GM10248 (cell line): ENCODE measurements around the gene FGFR3.

Experiments used
- CTCF ChIA-PET: fragments of 300-600 bp; sonication (Branson Sonifier 250); formaldehyde crosslinking; extraction: SDS; loops from one replicate; lab custom pipeline; 2021; ENCODE audit warnings: antibody characterized with exemption; lab: Yijun Ruan, JAX
- POLR2A ChIA-PET: fragments of 350-650 bp; sonication (Branson Sonifier 250); formaldehyde crosslinking; extraction: SDS; loops from one replicate; lab custom pipeline; 2020; ENCODE audit warnings: antibody characterized with exemption; lab: Yijun Ruan, JAX
- DNase-seq: peaks from one replicate; pipeline ENCODE4 v3.0.0; 2012; ENCODE audit errors: extremely low spot score
- CTCF ChIP-seq: IDR thresholded peaks from 2 replicates; pipeline ENCODE4 v1.5.1; 2012; ENCODE audit warnings: mild to moderate bottlenecking, low read depth; ENCODE audit errors: extremely low read depth, missing control alignments, control extremely low read depth

The FGFR3 gene

GRCh38 chr4:1746265-1746691 is 46.8 kb upstream of the FGFR3 start:
- ChIA-PET POLR2A (no interaction called here), CTCF (interaction anchor here (1.0 to 7.1 kb wide), 16 partner anchors 9 to 162 kb away, joined by 3 to 87 read pairs (median 10); partner anchors contain the start of gene FGFR3)
- TF ChIP-seq CTCF = peak; percentile 83
- DNase-seq = peak; percentile 86

- ChIA-PET CTCF (interaction anchor here (0.7 to 7.1 kb wide), 26 partner anchors 7 to 169 kb away, joined by 3 to 87 read pairs (median 5); partner anchors contain the start of gene FGFR3), POLR2A (no interaction called here)
- DNase-seq = no peak
- TF ChIP-seq CTCF = no peak
Observed at GRCh38 chr4:1746919-1747602, 46.0 kb upstream of the FGFR3 start.

GRCh38 chr4:1747603-1747967 is 45.5 kb upstream of the FGFR3 start:
- no peak for DNase-seq
- CTCF ChIA-PET = interaction anchor here (0.7 to 7.1 kb wide), 27 partner anchors 8 to 169 kb away, joined by 3 to 87 read pairs (median 5); partner anchors contain the start of gene FGFR3
- TF ChIP-seq CTCF = no peak
- POLR2A ChIA-PET = no interaction called here

- CTCF ChIA-PET = interaction anchor here (0.7 to 7.1 kb wide), 32 partner anchors 9 to 168 kb away, joined by 3 to 87 read pairs (median 4); no protein-coding TSS in a partner anchor
- TF ChIP-seq CTCF = peak; percentile 75
- peak; percentile 93 for DNase-seq
- POLR2A ChIA-PET = no interaction called here
Observed at GRCh38 chr4:1748465-1748995, 44.6 kb upstream of the FGFR3 start.

GRCh38 chr4:1749370-1749769 is 43.7 kb upstream of the FGFR3 start:
- CTCF ChIA-PET = interaction anchor here (1.1 to 7.1 kb wide), 5 partner anchors 12 to 159 kb away, joined by 5 to 67 read pairs (median 13); no protein-coding TSS in a partner anchor
- POLR2A ChIA-PET = no interaction called here
- no peak for TF ChIP-seq CTCF
- DNase-seq = no peak

GRCh38 chr4:1749826-1750225 is 43.3 kb upstream of the FGFR3 start:
- ChIA-PET CTCF (interaction anchor here (1.1 to 7.1 kb wide), 4 partner anchors 16 to 158 kb away, joined by 5 to 67 read pairs (median 18); no protein-coding TSS in a partner anchor), POLR2A (no interaction called here)
- TF ChIP-seq CTCF = no peak

More at GRCh38 chr4:1749826-1750225, 43.3 kb upstream of the FGFR3 start:
- DNase-seq = no peak
